SU-DHL-6 (cell line): ENCODE measurements around the gene TRAF3IP3.

ENCODE experiments used
- H2AFZ ChIP-seq: fragments of 200-600 bp; sonication (generic); 2 replicates; pipeline ENCODE4 v1.6.1; 2014; ENCODE audit warnings: low read depth, mild to moderate bottlenecking, moderate library complexity, mixed read lengths, antibody characterized with exemption, low read length; ENCODE audit not compliant: severe bottlenecking
- H3F3A ChIP-seq: fragments of 200-600 bp; shearing (Covaris generic); 2 replicates; pipeline ENCODE4 v1.6.0; 2016; ENCODE audit warnings: antibody characterized with exemption, mild to moderate bottlenecking; ENCODE audit not compliant: insufficient read depth
- H3K27ac ChIP-seq: fragments of 200-600 bp; sonication (generic); 2 replicates; pipeline ENCODE4 v1.5.1; 2016; ENCODE audit warnings: low read depth, mild to moderate bottlenecking, low read length, moderate library complexity, mixed read lengths
- H3K27me3 ChIP-seq: fragments of 200-600 bp; sonication (generic), shearing (Covaris generic); 2 replicates; pipeline ENCODE4 v1.6.0; 2014; ENCODE audit warnings: mild to moderate bottlenecking, low read length
- H3K36me3 ChIP-seq: fragments of 200-600 bp; sonication (generic); 2 replicates; pipeline ENCODE4 v1.6.1; 2014; ENCODE audit warnings: mild to moderate bottlenecking, low read length, mixed read lengths
- H3K4me2 ChIP-seq: fragments of 300-600, 200-600 bp; shearing (Covaris generic), sonication (generic); 2 replicates; pipeline ENCODE4 v1.6.0; 2014; ENCODE audit warnings: low read length, low read depth, mild to moderate bottlenecking; ENCODE audit not compliant: poor library complexity, severe bottlenecking
- H3K4me3 ChIP-seq: fragments of 200-600 bp; sonication (generic); 2 replicates; pipeline ENCODE4 v1.5.1; 2014; ENCODE audit warnings: antibody characterized with exemption, low read length, mild to moderate bottlenecking, mixed read lengths; ENCODE audit not compliant: insufficient read depth, poor library complexity, severe bottlenecking
- H3K79me2 ChIP-seq: fragments of 200-600 bp; sonication (generic); 2 replicates; pipeline ENCODE4 v1.6.1; 2014; ENCODE audit warnings: mild to moderate bottlenecking, low read length, moderate library complexity; ENCODE audit not compliant: insufficient read depth
- H3K9ac ChIP-seq: fragments of 200-600 bp; sonication (generic); 2 replicates; pipeline ENCODE4 v1.7.0; 2014; ENCODE audit warnings: mild to moderate bottlenecking, low read length
- H3K9me2 ChIP-seq: fragments of 200-600 bp; sonication (generic); replicated peaks from 2 replicates; pipeline ENCODE4 v1.6.1; 2014; ENCODE audit warnings: low read length; ENCODE audit not compliant: insufficient read depth
- H3K9me3 ChIP-seq: fragments of 200-600 bp; sonication (generic); 2 replicates; pipeline ENCODE4 v1.6.1; 2014; ENCODE audit warnings: low read length, mixed read lengths; ENCODE audit not compliant: insufficient read depth
- H4K20me1 ChIP-seq: fragments of 200-600 bp; sonication (generic); 2 replicates; pipeline ENCODE4 v1.6.1; 2014; ENCODE audit warnings: low read depth, mild to moderate bottlenecking, antibody characterized with exemption, low read length, moderate library complexity, mixed read lengths
- EZH2phosphoT487 ChIP-seq: fragments of 200-600 bp; sonication (generic), shearing (Covaris generic); conservative IDR thresholded peaks from 2 replicates; pipeline ENCODE4 v1.6.1; 2018; ENCODE audit warnings: mild to moderate bottlenecking, antibody characterized with exemption, low read length, moderate library complexity, mixed read lengths
- TF ChIP-seq, protein P1 (sequence below): fragments of 200-600 bp; sonication (generic); IDR thresholded peaks from one replicate; pipeline ENCODE4 v1.5.1; 2017; ENCODE audit warnings: antibody characterized with exemption, mild to moderate bottlenecking, low read length, moderate library complexity; ENCODE audit not compliant: insufficient read depth, poor library complexity, severe bottlenecking

Gene TRAF3IP3

DNA sequence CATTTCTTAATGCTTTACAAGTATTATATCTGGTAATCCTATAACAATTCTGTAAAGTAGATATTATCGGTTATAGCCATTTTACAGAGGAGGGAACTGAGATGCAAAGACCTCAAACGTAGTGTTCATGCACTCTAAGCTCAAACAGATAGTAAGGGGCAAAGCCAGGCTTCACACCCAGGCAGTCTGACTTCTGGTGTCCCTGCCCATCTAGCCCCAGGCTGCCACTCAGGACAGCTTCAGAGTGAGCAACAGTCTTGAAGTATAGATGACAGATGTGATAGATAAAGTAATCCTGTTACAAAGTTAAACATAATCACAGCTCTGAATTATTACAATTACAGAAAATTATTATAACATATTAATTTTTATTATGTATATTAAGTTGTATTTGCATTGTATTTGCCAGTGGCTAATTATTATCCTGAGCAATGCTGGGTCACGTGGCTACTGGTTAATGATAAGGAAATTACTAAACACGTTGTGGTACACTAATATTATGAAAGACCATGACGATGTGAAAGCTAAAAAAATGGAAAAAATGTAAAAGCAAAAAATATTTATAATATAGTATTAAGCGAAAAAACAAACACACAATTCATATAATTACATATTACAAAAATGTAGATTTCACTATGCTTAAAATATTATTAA, 6.1 kb upstream of the TRAF3IP3 start:
- Histone ChIP-seq H3K4me2 (no peak overlapping the region), H3K4me3 (no peak overlapping the region), H3K27me3 (no peaks in the 10 kb centered on the region), H3K9ac (no peak overlapping the region), H3K9me2 (no peaks in the 10 kb centered on the region), H3F3A (peaks cover 10% of the 10 kb centered on the region; the same call in 1 of the 2 replicates), H4K20me1 (no peaks in the 10 kb centered on the region), H3K27ac (no peak overlapping the region), H3K9me3 (no peaks in the 10 kb centered on the region), H3K79me2 (no peaks in the 10 kb centered on the region), H2AFZ (no peak overlapping the region), H3K36me3 (no peaks in the 10 kb centered on the region)
- TF ChIP-seq EZH2phosphoT487 = no peak
- TF ChIP-seq, protein P1, sequence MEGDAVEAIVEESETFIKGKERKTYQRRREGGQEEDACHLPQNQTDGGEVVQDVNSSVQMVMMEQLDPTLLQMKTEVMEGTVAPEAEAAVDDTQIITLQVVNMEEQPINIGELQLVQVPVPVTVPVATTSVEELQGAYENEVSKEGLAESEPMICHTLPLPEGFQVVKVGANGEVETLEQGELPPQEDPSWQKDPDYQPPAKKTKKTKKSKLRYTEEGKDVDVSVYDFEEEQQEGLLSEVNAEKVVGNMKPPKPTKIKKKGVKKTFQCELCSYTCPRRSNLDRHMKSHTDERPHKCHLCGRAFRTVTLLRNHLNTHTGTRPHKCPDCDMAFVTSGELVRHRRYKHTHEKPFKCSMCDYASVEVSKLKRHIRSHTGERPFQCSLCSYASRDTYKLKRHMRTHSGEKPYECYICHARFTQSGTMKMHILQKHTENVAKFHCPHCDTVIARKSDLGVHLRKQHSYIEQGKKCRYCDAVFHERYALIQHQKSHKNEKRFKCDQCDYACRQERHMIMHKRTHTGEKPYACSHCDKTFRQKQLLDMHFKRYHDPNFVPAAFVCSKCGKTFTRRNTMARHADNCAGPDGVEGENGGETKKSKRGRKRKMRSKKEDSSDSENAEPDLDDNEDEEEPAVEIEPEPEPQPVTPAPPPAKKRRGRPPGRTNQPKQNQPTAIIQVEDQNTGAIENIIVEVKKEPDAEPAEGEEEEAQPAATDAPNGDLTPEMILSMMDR = no peak

DNA sequence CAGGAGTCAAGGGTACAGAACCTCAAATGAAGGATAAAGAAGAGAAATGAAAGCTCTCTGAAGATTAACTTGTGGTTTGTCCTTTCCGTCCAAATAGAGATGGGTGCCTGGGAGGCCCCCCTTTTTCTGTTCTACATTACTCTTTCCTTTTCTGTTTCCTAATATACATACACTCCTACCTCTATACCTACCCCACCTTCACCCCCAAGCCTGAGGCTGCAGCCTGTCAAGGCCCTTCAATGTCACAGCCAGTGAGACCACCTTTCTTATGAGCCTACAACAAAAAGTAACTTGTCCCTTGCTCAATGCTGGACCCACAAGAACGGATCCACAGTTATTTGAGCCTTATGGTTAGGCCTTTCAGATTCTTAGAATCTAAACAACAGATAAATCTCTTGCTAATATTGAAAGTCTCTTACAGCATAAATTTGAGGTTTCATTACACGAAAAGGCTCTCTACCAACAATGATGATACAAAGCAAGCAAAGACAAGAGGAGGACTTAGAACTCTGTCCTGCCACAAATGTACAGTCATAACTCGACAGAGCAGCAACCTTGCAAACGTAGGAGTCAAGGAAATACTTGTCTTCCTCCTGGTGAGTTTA, 4.1 kb upstream of the TRAF3IP3 start:
- Histone ChIP-seq H3F3A (peaks cover 5% of the 10 kb centered on the region; the same call in 1 of the 2 replicates), H4K20me1 (no peaks in the 10 kb centered on the region), H3K9ac (no peak overlapping the region), H2AFZ (peak overlapping the region; percentile 38), H3K36me3 (no peaks in the 10 kb centered on the region), H3K27ac (no peak overlapping the region), H3K4me3 (no peak overlapping the region), H3K27me3 (no peaks in the 10 kb centered on the region), H3K4me2 (no peak overlapping the region), H3K9me2 (no peaks in the 10 kb centered on the region), H3K9me3 (no peaks in the 10 kb centered on the region), H3K79me2 (peaks cover 7% of the 10 kb centered on the region; the same call in 1 of the 2 replicates)
- TF ChIP-seq, protein P1 = no peak
- no peak for TF ChIP-seq EZH2phosphoT487

DNA sequence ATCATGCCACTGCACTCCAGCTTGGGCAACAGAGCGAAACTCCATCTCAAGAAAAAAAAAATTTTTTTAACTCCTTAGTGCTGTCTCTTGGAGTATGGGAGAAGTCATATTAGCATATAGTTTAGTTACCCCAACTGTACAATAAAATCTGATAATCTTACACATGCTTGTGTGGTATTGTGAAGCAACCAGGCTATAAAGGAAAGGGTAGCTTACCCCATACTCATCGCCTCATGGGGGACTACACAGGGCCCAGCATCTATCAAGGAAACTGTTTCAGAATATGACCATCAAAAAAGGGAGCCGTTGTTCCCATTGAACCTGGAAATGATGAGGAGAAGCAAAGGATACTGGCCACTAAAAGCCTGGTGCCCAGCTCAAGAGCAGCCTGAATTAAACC, 3.0 kb upstream of the TRAF3IP3 start:
- TF ChIP-seq, protein P1 = no peak
- no peak for TF ChIP-seq EZH2phosphoT487
- Histone ChIP-seq H3K4me3 (no peak overlapping the region), H3K4me2 (no peak overlapping the region), H3K9me3 (no peaks in the 10 kb centered on the region), H3K27me3 (no peaks in the 10 kb centered on the region), H4K20me1 (no peaks in the 10 kb centered on the region), H3K9ac (no peak overlapping the region), H3K79me2 (peaks cover 15% of the 10 kb centered on the region; the same call in 1 of the 2 replicates), H3K36me3 (no peaks in the 10 kb centered on the region), H3K9me2 (no peaks in the 10 kb centered on the region), H2AFZ (no peak overlapping the region), H3K27ac (no peak overlapping the region), H3F3A (peaks cover 3% of the 10 kb centered on the region; the same call in 1 of the 2 replicates)
